PC-3 (cell line): Measurements from ENCODE around the gene CREBZF. TPM values are rescaled to one million over a fixed set of nuclear protein-coding genes. Genes with fewer than 3 reads are reported as not detected.

ENCODE experiments used
- ATAC-seq: fragments of 200-7000 bp; cut with Tn5 transposase; 2 replicates; pipeline ENCODE4 v1.9.1; 2020; ENCODE audit warnings: mild to moderate bottlenecking, moderate library complexity
- BruUV-seq: library from RNA; stranded (reverse); fragments of 400-500 nt; replicated peaks from 2 replicates; lab custom pipeline; 2021; lab: Mats Ljungman, UMichigan
- CTCF ChIA-PET: fragments of 300-600 bp; sonication (Branson Sonifier 250); formaldehyde crosslinking; loops from one replicate; lab custom pipeline; 2022; ENCODE audit warnings: antibody characterized with exemption; lab: Charles Lee
- POLR2A ChIA-PET: fragments of 300-600 bp; sonication (Branson Sonifier 250); formaldehyde crosslinking; loops from one replicate; lab custom pipeline; 2022; ENCODE audit warnings: antibody characterized with exemption; ENCODE audit not compliant: unreplicated experiment; lab: Charles Lee
- DNase-seq: peaks from one replicate; pipeline ENCODE4 v3.0.0-alpha.2; 2015
- H2AFZ ChIP-seq: fragments of 300-600 bp; sonication (generic); 2 replicates; pipeline ENCODE4 v1.6.0; 2016; ENCODE audit warnings: antibody characterized with exemption, low read length
- H3F3A ChIP-seq: fragments of 300-600 bp; sonication (generic); one replicate; pipeline ENCODE4 v1.6.0; 2017; ENCODE audit warnings: antibody characterized with exemption, low read length, control low read depth, mild to moderate bottlenecking; ENCODE audit not compliant: unreplicated experiment
- H3K27ac ChIP-seq: fragments of 300-600 bp; sonication (generic); 2 replicates; pipeline ENCODE4 v1.5.1; 2016; ENCODE audit warnings: mild to moderate bottlenecking, low read length
- H3K27me3 ChIP-seq: fragments of 300-600 bp; sonication (generic); 2 replicates; pipeline ENCODE4 v1.6.1; 2016; ENCODE audit warnings: low read length, mixed read lengths
- H3K36me3 ChIP-seq: fragments of 300-600 bp; sonication (generic); 2 replicates; pipeline ENCODE4 v1.6.1; 2016; ENCODE audit warnings: low read depth, mixed run types, low read length, mixed read lengths
- H3K4me1 ChIP-seq: fragments of 300-600 bp; sonication (generic); 2 replicates; pipeline ENCODE4 v1.5.1; 2016; ENCODE audit warnings: low read length; ENCODE audit not compliant: insufficient read depth
- H3K4me2 ChIP-seq: fragments of 300-600 bp; sonication (generic); 2 replicates; pipeline ENCODE4 v1.6.0; 2016; ENCODE audit warnings: low read length
- H3K4me3 ChIP-seq: fragments of 300-600 bp; sonication (generic); 2 replicates; pipeline ENCODE4 v1.5.1; 2016; ENCODE audit warnings: mild to moderate bottlenecking, low read length, mixed read lengths
- H3K79me2 ChIP-seq: fragments of 300-600 bp; sonication (generic); 2 replicates; pipeline ENCODE4 v1.6.1; 2017; ENCODE audit warnings: low read length, mixed read lengths
- H3K9ac ChIP-seq: fragments of 300-600 bp; sonication (generic); 2 replicates; pipeline ENCODE4 v1.6.0; 2016; ENCODE audit warnings: mild to moderate bottlenecking, low read length
- H3K9me2 ChIP-seq: fragments of 300-600 bp; sonication (generic); replicated peaks from 2 replicates; pipeline ENCODE4 v1.6.1; 2016; ENCODE audit warnings: mixed run types, low read length, mixed read lengths
- H3K9me3 ChIP-seq: fragments of 300-600 bp; sonication (generic); 2 replicates; pipeline ENCODE4 v1.6.1; 2016; ENCODE audit warnings: low read length, mixed read lengths
- H4K20me1 ChIP-seq: fragments of 300-600 bp; sonication (generic); 2 replicates; pipeline ENCODE4 v1.6.1; 2016; ENCODE audit warnings: low read length, mixed read lengths
- CTCF ChIP-seq: fragments of 300-600 bp; sonication (generic); conservative IDR thresholded peaks from 2 replicates; pipeline ENCODE4 v1.5.1; 2017; ENCODE audit warnings: antibody characterized with exemption, low read depth, mild to moderate bottlenecking, low read length
- EZH2 ChIP-seq: fragments of 300-600 bp; sonication (generic); IDR thresholded peaks from one replicate; pipeline ENCODE4 v1.6.1; 2017; ENCODE audit warnings: antibody characterized with exemption, mild to moderate bottlenecking, low read length; ENCODE audit not compliant: unreplicated experiment
- EZH2phosphoT487 ChIP-seq: fragments of 300-600 bp; sonication (generic); IDR thresholded peaks from 2 replicates; pipeline ENCODE4 v1.6.1; 2018; ENCODE audit warnings: mild to moderate bottlenecking, antibody characterized with exemption, low read length, borderline replicate concordance
- intact Hi-C: fragments of 100-400 bp; cut with micrococcal nuclease; formaldehyde crosslinking; loops from 2 replicates; pipeline ENCODE4 v1.9.0; 2023
- total RNA-seq: library from RNA; depleted of rRNA; stranded (reverse); fragments of >200 nt; gene quantifications from 2 replicates; pipeline ENCODE4 v1.2.3, GENCODE V29; 2014

The CREBZF gene
- total RNA-seq, 1 experiment from 2014 or later: 75.0 TPM

- CTCF ChIA-PET: no interaction called here
- no peaks in the 10 kb centered on the region for H3K27me3 ChIP-seq
- peaks cover 60% of the 10 kb centered on the region for H3K79me2 ChIP-seq
- peak overlapping the region; percentile 91 for H3K27ac ChIP-seq
- POLR2A ChIA-PET: interaction anchor here (0.5 to 0.8 kb wide), 3 partner anchors 16 to 410 kb away, joined by 3 to 37 read pairs (median 3); partner anchors contain the start of genes TMEM126A and TMEM126B
- peak overlapping the region; percentile 99 for H3K9ac ChIP-seq
- peak overlapping the region; percentile 98 for H3K4me3 ChIP-seq
- intact Hi-C loops: loop anchor here (1.0 to 10.0 kb wide), 4 partner anchors 36 to 581 kb away; partner anchors contain the start of genes EED and TMEM126B
- H3K4me1 ChIP-seq: peaks cover 32% of the 10 kb centered on the region
- H3K9me3 ChIP-seq: no peaks in the 10 kb centered on the region
- H3F3A ChIP-seq: no peaks in the 10 kb centered on the region
- DNase-seq (peak; percentile 78), ATAC-seq (peak; percentile 55)
- no peak for TF ChIP-seq EZH2phosphoT487
- no peak for TF ChIP-seq EZH2
- peak; percentile 63 for TF ChIP-seq CTCF
- peaks cover 49% of the 10 kb centered on the region for H4K20me1 ChIP-seq
- H3K36me3 ChIP-seq: peaks cover 42% of the 10 kb centered on the region
- BruUV-seq: no TSS peak
- H3K9me2 ChIP-seq: no peaks in the 10 kb centered on the region
- peak overlapping the region; percentile 79; the same call in 1 of the 2 replicates for H2AFZ ChIP-seq
- peak overlapping the region; percentile 96 for H3K4me2 ChIP-seq
Observed at GRCh38 chr11:85663753-85664614, 945 bp downstream of the CREBZF start.

- no peak for TF ChIP-seq CTCF
- TF ChIP-seq EZH2phosphoT487: no peak
- TF ChIP-seq EZH2: no peak
- peak overlapping the region; percentile 98 for H3K4me3 ChIP-seq
- peak overlapping the region; percentile 96 for H3K4me2 ChIP-seq
- no peaks in the 10 kb centered on the region for H3K9me2 ChIP-seq
- BruUV-seq: TSS peak; percentile 29
- H3K9me3 ChIP-seq: no peaks in the 10 kb centered on the region
- intact Hi-C loops: loop anchor here (5.0 to 10.0 kb wide), 2 partner anchors 66 to 582 kb away; partner anchors contain the start of gene EED
- POLR2A ChIA-PET: interaction anchor here (0.7 kb wide), 1 partner anchor 1603 kb away, joined by 11 read pairs; no protein-coding TSS in a partner anchor
- ATAC-seq (no peak), DNase-seq (no peak)
- CTCF ChIA-PET: interaction anchor here (0.6 to 0.7 kb wide), 2 partner anchors 66 to 883 kb away, joined by 4 to 6 read pairs; no protein-coding TSS in a partner anchor
- H3K27me3 ChIP-seq: no peaks in the 10 kb centered on the region
- peak overlapping the region; percentile 99 for H3K9ac ChIP-seq
- H3F3A ChIP-seq: no peaks in the 10 kb centered on the region
- no peak overlapping the region for H3K27ac ChIP-seq
- peaks cover 68% of the 10 kb centered on the region for H3K79me2 ChIP-seq
- peaks cover 37% of the 10 kb centered on the region for H3K4me1 ChIP-seq
- no peak overlapping the region for H2AFZ ChIP-seq
- H3K36me3 ChIP-seq: peaks cover 50% of the 10 kb centered on the region
- peaks cover 57% of the 10 kb centered on the region for H4K20me1 ChIP-seq
Observed at GRCh38 chr11:85663080-85663752, 1.7 kb downstream of the CREBZF start.
